Naive B cell (primary cell): ENCODE measurements around the gene TEX13A. TPM values are rescaled to one million over a fixed set of nuclear protein-coding genes. Genes with fewer than 3 reads are reported as not detected.
"Not testable (repeated sequence)": the region's sequence is repeated elsewhere in the genome, so short reads cannot be mapped to it uniquely, and the experiment has no call there.

Experiments
- ATAC-seq, 2 donors: fragments of 150-1000 bp; cut with Tn5 transposase; 2 replicates each; pipeline ENCODE4 v1.10.0; 2021; ENCODE audit warnings: low read depth in 2 of 2, mild to moderate bottlenecking in 2 of 2, moderate library complexity in 2 of 2
- DNase-seq: peaks from one replicate; pipeline ENCODE4 v3.0.0; 2022
- H3K27ac Mint-ChIP-seq, 6 donors: one replicate each; pipeline ENCODE4 v1.8.0; 2020 to 2022; ENCODE audit warnings: mild to moderate bottlenecking in 6 of 6, mixed read lengths in 6 of 6, moderate library complexity in 5 of 6, inconsistent platforms in 2 of 6
- H3K27me3 Mint-ChIP-seq, 3 donors: one replicate each; pipeline ENCODE4 v1.8.0; 2021 to 2022; ENCODE audit warnings: mixed read lengths in 3 of 3, mild to moderate bottlenecking in 1 of 3
- H3K36me3 Mint-ChIP-seq, 2 donors: one replicate each; pipeline ENCODE4 v1.8.0; 2020 to 2022; ENCODE audit warnings: mixed read lengths in 2 of 2, inconsistent platforms in 1 of 2, mild to moderate bottlenecking in 1 of 2
- H3K4me1 Mint-ChIP-seq, 3 donors: one replicate each; pipeline ENCODE4 v1.8.0; 2020 to 2022; ENCODE audit warnings: mixed read lengths in 3 of 3, inconsistent platforms in 1 of 3, mild to moderate bottlenecking in 1 of 3, moderate library complexity in 1 of 3
- H3K4me3 Mint-ChIP-seq, 8 donors: one replicate each; pipeline ENCODE4 v1.8.0; 2020 to 2022; ENCODE audit warnings: mild to moderate bottlenecking in 8 of 8, mixed read lengths in 8 of 8, moderate library complexity in 8 of 8, inconsistent platforms in 2 of 8
- H3K9me3 Mint-ChIP-seq, 7 donors: one replicate each; pipeline ENCODE4 v1.8.0; 2020 to 2022; ENCODE audit warnings: mixed read lengths in 7 of 7, mild to moderate bottlenecking in 5 of 7, inconsistent platforms in 2 of 7, moderate library complexity in 1 of 7
- polyA plus RNA-seq, 6 donors: library from polyadenylated mRNA; unstranded; fragments of 300-500 nt; fragmentation: Illumina TruSeq; gene quantifications; one replicate each; pipeline ENCODE4 v1.2.3, GENCODE V29; 2021; ENCODE audit warnings: low read depth in 6 of 6

The TEX13A gene
- polyA plus RNA-seq = not detected

GRCh38 chrX:105220636-105221035 is at the start of gene TEX13A:
Gene TEX13A (minus strand): TSS chrX:105220694. CDS start chrX:105220397, 297 bp downstream.
- no peaks in the 10 kb centered on the region for H3K4me1 Mint-ChIP-seq
- no peak for DNase-seq
- H3K27ac Mint-ChIP-seq = peak within 1 kb of the TSS in 1 of 6 donors; percentile 58
- H3K4me3 Mint-ChIP-seq = peak within 1 kb of the TSS in 1 of 8 donors; percentile 21
- H3K36me3 Mint-ChIP-seq = no peaks in the 10 kb centered on the region
- ATAC-seq = no peak
- H3K27me3 Mint-ChIP-seq = no peaks in the 10 kb centered on the region
- H3K9me3 Mint-ChIP-seq = peaks cover 5 to 13% (median 9%) of the 10 kb centered on the region in 7 donors

DNA sequence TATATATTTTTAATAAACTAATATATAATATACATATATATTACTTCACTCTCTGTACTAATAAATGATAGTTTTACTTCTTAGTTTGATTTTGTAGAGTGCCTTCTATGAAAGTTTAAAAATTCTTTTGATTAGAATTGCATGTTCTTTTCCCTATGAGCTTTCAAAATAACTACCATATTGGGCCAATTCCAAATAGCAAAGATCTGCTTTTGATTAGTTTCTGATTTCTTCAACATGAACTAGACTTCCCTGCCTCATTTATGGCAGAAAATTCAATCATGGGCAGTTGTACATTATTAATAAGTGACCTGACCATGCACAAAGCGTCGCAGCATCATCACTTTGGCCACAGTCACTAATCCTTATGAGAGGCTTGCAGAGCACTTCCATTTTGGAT is 48.9 kb upstream of the TEX13A start:
- Mint-ChIP-seq H3K36me3 (no peaks in the 10 kb centered on the region), H3K27me3 (no peaks in the 10 kb centered on the region), H3K4me1 (no peaks in the 10 kb centered on the region), H3K27ac (no peak overlapping the region), H3K4me3 (no peak overlapping the region), H3K9me3 (peaks cover 0 to 1% (median 0%) of the 10 kb centered on the region in 7 donors)
- DNase-seq (no peak), ATAC-seq (no peak)

GRCh38 chrX:105267167-105267566 is 46.7 kb upstream of the TEX13A start:
- H3K27me3 Mint-ChIP-seq = no peaks in the 10 kb centered on the region

DNA sequence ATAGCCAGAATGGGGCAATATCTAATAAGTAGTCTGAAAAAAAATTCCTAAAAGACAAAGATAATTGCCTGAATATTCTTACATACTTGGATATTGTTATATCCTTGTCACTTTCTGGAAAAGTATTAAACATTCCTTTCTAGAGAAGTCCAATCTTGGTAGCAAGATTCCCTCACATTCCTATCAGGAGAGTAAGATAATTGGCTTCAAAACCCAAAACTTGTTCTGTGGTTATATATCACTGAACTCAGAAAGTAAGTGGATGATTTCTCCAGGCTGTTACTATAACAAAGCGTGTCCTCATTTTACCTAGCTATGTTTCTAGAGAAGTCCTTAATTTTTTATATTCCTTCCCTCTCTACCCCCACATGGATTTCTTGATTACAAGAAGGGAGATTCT is 46.0 kb upstream of the TEX13A start:
- H3K4me3 Mint-ChIP-seq = no peak overlapping the region
- ATAC-seq (no peak), DNase-seq (no peak)
- H3K27ac Mint-ChIP-seq = no peak overlapping the region
- H3K36me3 Mint-ChIP-seq = no peaks in the 10 kb centered on the region
- H3K4me1 Mint-ChIP-seq = no peaks in the 10 kb centered on the region
- H3K9me3 Mint-ChIP-seq = peaks cover 0 to 2% (median 0%) of the 10 kb centered on the region in 7 donors
- no peaks in the 10 kb centered on the region for H3K27me3 Mint-ChIP-seq

More at GRCh38 chrX:105267167-105267566, 46.7 kb upstream of the TEX13A start:
- Mint-ChIP-seq H3K4me3 (no peak overlapping the region), H3K4me1 (no peaks in the 10 kb centered on the region), H3K36me3 (no peaks in the 10 kb centered on the region), H3K27ac (no peak overlapping the region), H3K9me3 (peaks cover 0 to 2% (median 0%) of the 10 kb centered on the region in 7 donors)
- DNase-seq = no peak
- ATAC-seq = no peak

GRCh38 chrX:105265093-105265492 is 44.6 kb upstream of the TEX13A start:
- H3K36me3 Mint-ChIP-seq = no peaks in the 10 kb centered on the region
- no peak overlapping the region for H3K27ac Mint-ChIP-seq
- no peaks in the 10 kb centered on the region for H3K4me1 Mint-ChIP-seq
- H3K9me3 Mint-ChIP-seq = peaks cover 0 to 2% (median 0%) of the 10 kb centered on the region in 7 donors
- no peaks in the 10 kb centered on the region for H3K27me3 Mint-ChIP-seq
- no peak for ATAC-seq
- no peak overlapping the region for H3K4me3 Mint-ChIP-seq
- DNase-seq = no peak

- H3K4me1 Mint-ChIP-seq = no peaks in the 10 kb centered on the region
- H3K36me3 Mint-ChIP-seq = no peaks in the 10 kb centered on the region
- H3K27me3 Mint-ChIP-seq = no peaks in the 10 kb centered on the region
- ATAC-seq (no peak), DNase-seq (no peak)
- no peak overlapping the region for H3K27ac Mint-ChIP-seq
- no peak overlapping the region for H3K4me3 Mint-ChIP-seq
- peaks cover 0 to 2% (median 0%) of the 10 kb centered on the region in 7 donors for H3K9me3 Mint-ChIP-seq
These were observed 43.3 kb upstream of the TEX13A start for GRCh38 chrX:105263801-105264200.

GRCh38 chrX:105263171-105263570 is 42.7 kb upstream of the TEX13A start:
- Mint-ChIP-seq H3K27me3 (no peaks in the 10 kb centered on the region), H3K9me3 (peaks cover 0 to 2% (median 0%) of the 10 kb centered on the region in 7 donors), H3K36me3 (no peaks in the 10 kb centered on the region), H3K4me1 (no peaks in the 10 kb centered on the region), H3K27ac (peak overlapping the region in 1 of 6 donors; percentile 64), H3K4me3 (no peak overlapping the region)
- DNase-seq (no peak), ATAC-seq (no peak)

GRCh38 chrX:105260291-105261043 is 40.0 kb upstream of the TEX13A start:
- H3K36me3 Mint-ChIP-seq = no peaks in the 10 kb centered on the region
- H3K9me3 Mint-ChIP-seq = peaks cover 0 to 3% (median 0%) of the 10 kb centered on the region in 7 donors
- H3K4me1 Mint-ChIP-seq = no peaks in the 10 kb centered on the region
- DNase-seq (no peak), ATAC-seq (no peak)
- H3K4me3 Mint-ChIP-seq = no peak overlapping the region
- H3K27me3 Mint-ChIP-seq = no peaks in the 10 kb centered on the region
- no peak overlapping the region for H3K27ac Mint-ChIP-seq

DNA sequence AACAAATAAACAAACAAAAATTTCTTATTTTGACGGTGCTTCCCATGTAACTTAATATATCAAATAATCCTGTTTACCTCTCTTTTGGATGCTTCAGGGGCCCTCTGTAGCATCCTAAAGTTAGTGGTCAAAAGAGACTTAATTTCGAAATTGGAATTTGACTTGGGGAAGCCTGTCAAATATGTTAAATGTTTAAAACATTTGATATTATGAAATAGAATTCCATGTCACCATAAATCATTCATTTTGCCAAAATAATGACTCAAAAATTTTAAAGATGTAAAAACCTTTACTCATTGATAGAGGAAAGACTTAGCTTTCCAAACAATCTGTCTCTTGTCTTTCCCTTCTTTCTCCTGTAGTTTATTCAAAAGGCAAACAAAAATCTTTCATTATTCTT is 20.6 kb upstream of the TEX13A start:
- H3K27me3 Mint-ChIP-seq = no peaks in the 10 kb centered on the region
- no peak overlapping the region for H3K27ac Mint-ChIP-seq
- ATAC-seq (no peak), DNase-seq (no peak)
- H3K9me3 Mint-ChIP-seq = peaks cover 0 to 3% (median 0%) of the 10 kb centered on the region in 7 donors
- H3K4me3 Mint-ChIP-seq = no peak overlapping the region
- H3K36me3 Mint-ChIP-seq = no peaks in the 10 kb centered on the region
- no peaks in the 10 kb centered on the region for H3K4me1 Mint-ChIP-seq

GRCh38 chrX:105237407-105237806 is 16.9 kb upstream of the TEX13A start:
- not testable (repeated sequence) for H3K4me1 Mint-ChIP-seq, DNase-seq, H3K36me3 Mint-ChIP-seq, H3K4me3 Mint-ChIP-seq, ATAC-seq, H3K27me3 Mint-ChIP-seq, H3K9me3 Mint-ChIP-seq
- H3K27ac Mint-ChIP-seq = peak overlapping the region in 1 of 6 donors; percentile 61

DNA sequence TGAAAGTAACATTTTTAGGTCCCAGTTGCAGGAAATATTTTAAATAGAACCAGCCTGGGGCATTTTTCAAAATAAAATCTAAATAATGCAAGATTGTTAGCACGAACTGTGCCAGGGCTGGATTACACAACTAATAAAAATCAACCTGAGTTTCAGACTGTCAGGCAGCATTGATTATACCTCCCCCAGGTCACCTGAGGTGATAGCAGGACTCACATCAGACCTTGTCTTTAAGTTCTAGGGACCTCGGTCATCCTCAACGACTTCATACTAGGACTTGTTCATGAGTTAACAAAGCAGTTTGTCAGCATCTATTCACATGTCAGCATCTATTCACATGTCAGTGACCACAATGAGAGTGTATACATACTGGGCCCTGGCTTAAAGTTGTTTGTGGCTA is 8.7 kb upstream of the TEX13A start:
- no peak overlapping the region for H3K4me3 Mint-ChIP-seq
- no peaks in the 10 kb centered on the region for H3K4me1 Mint-ChIP-seq
- DNase-seq = no peak
- H3K9me3 Mint-ChIP-seq = peaks cover 0 to 1% (median 0%) of the 10 kb centered on the region in 7 donors
- H3K27me3 Mint-ChIP-seq = no peaks in the 10 kb centered on the region
- H3K27ac Mint-ChIP-seq = no peak overlapping the region
- no peaks in the 10 kb centered on the region for H3K36me3 Mint-ChIP-seq
- no peak for ATAC-seq

DNA sequence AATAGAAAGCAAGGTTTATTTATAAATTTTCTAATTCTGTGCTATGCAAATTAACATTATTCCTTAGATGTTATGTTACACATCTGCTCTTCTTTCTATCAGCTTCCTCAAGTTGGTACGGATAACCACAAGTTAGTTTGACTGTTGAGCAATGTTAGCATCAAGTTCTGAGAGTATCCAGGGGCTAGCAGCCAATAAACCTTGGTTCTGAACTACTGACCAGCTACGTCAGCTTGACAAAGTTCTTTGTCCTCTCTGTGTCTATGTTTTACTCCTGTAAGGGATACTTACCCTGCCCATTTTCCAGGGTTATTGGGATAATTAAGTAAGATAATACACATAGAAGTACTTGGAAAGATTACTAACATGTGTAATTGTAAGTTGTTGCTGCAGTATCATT is 8.1 kb upstream of the TEX13A start:
- Mint-ChIP-seq H3K27me3 (no peaks in the 10 kb centered on the region), H3K4me1 (no peaks in the 10 kb centered on the region), H3K36me3 (no peaks in the 10 kb centered on the region), H3K4me3 (no peak overlapping the region), H3K9me3 (peaks cover 0 to 1% (median 0%) of the 10 kb centered on the region in 7 donors), H3K27ac (no peak overlapping the region)
- ATAC-seq (no peak), DNase-seq (no peak)

DNA sequence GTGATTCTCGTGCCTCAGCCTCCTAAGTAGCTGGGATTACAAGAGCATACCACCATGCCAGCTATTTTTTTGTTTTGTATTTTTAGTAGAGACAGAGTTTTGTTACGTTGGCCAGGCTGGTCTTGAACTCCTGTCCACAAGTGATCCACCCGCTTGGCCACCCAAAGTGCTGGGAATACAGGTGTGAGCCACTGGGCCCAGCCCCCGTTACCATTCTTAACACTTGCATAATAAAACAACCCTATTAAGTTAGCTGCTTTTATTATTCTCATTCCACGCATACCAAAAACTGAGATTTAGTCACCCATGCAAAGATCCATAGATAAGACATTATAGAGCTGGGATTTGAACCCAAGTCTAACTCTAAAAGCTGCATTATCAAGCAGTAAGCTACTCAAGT is 6.0 kb upstream of the TEX13A start:
- Mint-ChIP-seq H3K36me3 (no peaks in the 10 kb centered on the region), H3K9me3 (peaks cover 0 to 5% (median 2%) of the 10 kb centered on the region in 7 donors), H3K27me3 (no peaks in the 10 kb centered on the region), H3K4me3 (no peak overlapping the region), H3K4me1 (no peaks in the 10 kb centered on the region), H3K27ac (peak overlapping the region in 1 of 6 donors; percentile 34)
- DNase-seq (no peak), ATAC-seq (no peak)

GRCh38 chrX:105221374-105221773 is 880 bp upstream of the TEX13A start:
- no peak for ATAC-seq
- H3K27ac Mint-ChIP-seq = no peak overlapping the region
- no peaks in the 10 kb centered on the region for H3K27me3 Mint-ChIP-seq

More at GRCh38 chrX:105221374-105221773, 880 bp upstream of the TEX13A start:
- Mint-ChIP-seq H3K9me3 (peaks cover 5 to 13% (median 7%) of the 10 kb centered on the region in 7 donors), H3K36me3 (no peaks in the 10 kb centered on the region), H3K4me3 (no peak overlapping the region), H3K4me1 (no peaks in the 10 kb centered on the region)
- DNase-seq = no peak
